Measurements from ENCODE around the gene USP17L27.
"Not testable (repeated sequence)": the region's sequence is repeated elsewhere in the genome, so short reads cannot be mapped to it uniquely, and the experiment has no call there.

GRCh38 chr4:9350866-9351265, 6.9 kb downstream of the USP17L27 start:
- TF ChIP-seq CTCF, POLR2A (IDR thresholded peaks at IDR 0.05): not testable (repeated sequence)

All from thyroid gland (tissue), 4 donors.